ENCODE measurements around the gene CTBP1. TPM values are rescaled to one million over a fixed set of nuclear protein-coding genes. Genes with fewer than 3 reads are reported as not detected.

The CTBP1 gene
- total RNA-seq, 1 experiment from 2014 or later = 184 TPM

- no peak overlapping the region for H3K4me3 ChIP-seq (ENCODE audit: low read depth, low read length)
- H3K4me1 ChIP-seq = peaks cover 8% of the 10 kb centered on the region; the same call in 1 of the 2 replicates
- H3K27ac Mint-ChIP-seq (ENCODE audit: unreplicated experiment) = no peak overlapping the region
- peaks cover 10% of the 10 kb centered on the region for H3K9me3 Mint-ChIP-seq (ENCODE audit: unreplicated experiment)
- peaks cover 11% of the 10 kb centered on the region; the same call in 1 of the 2 replicates for H3K9me3 ChIP-seq
- ChIA-PET CTCF (no interaction called here), POLR2A (no interaction called here)
- H3K27me3 Mint-ChIP-seq (ENCODE audit: insufficient read depth, unreplicated experiment) = no peaks in the 10 kb centered on the region
- H3K4me1 Mint-ChIP-seq (ENCODE audit: low read depth, unreplicated experiment) = no peaks in the 10 kb centered on the region
- intact Hi-C loops (cut with micrococcal nuclease; ENCODE audit: unreplicated experiment) = no loop called here
- TF ChIP-seq, protein P1, sequence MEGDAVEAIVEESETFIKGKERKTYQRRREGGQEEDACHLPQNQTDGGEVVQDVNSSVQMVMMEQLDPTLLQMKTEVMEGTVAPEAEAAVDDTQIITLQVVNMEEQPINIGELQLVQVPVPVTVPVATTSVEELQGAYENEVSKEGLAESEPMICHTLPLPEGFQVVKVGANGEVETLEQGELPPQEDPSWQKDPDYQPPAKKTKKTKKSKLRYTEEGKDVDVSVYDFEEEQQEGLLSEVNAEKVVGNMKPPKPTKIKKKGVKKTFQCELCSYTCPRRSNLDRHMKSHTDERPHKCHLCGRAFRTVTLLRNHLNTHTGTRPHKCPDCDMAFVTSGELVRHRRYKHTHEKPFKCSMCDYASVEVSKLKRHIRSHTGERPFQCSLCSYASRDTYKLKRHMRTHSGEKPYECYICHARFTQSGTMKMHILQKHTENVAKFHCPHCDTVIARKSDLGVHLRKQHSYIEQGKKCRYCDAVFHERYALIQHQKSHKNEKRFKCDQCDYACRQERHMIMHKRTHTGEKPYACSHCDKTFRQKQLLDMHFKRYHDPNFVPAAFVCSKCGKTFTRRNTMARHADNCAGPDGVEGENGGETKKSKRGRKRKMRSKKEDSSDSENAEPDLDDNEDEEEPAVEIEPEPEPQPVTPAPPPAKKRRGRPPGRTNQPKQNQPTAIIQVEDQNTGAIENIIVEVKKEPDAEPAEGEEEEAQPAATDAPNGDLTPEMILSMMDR (IDR thresholded peaks at IDR 0.05; ENCODE audit: insufficient read depth in 1 of 2, low read depth in 1 of 2, low read length in 1 of 2, severe bottlenecking in 1 of 2, unreplicated experiment in 1 of 2) = no peak
- H3K4me3 Mint-ChIP-seq (ENCODE audit: unreplicated experiment) = peak overlapping the region; percentile 48
- BruUV-seq (replicated peaks) = no TSS peak
- DNase-seq = no peak
- no peaks in the 10 kb centered on the region for H3K27me3 ChIP-seq (replicated peaks; ENCODE audit: control insufficient read depth, insufficient read depth, low read length)
- H3K36me3 ChIP-seq (ENCODE audit: control insufficient read depth, insufficient read depth, low read length) = no peaks in the 10 kb centered on the region
- H3K36me3 Mint-ChIP-seq (ENCODE audit: insufficient read depth, unreplicated experiment) = peaks cover 5% of the 10 kb centered on the region
These were observed 37.0 kb upstream of the CTBP1 start for GRCh38 chr4:1285790-1286553.

DNA sequence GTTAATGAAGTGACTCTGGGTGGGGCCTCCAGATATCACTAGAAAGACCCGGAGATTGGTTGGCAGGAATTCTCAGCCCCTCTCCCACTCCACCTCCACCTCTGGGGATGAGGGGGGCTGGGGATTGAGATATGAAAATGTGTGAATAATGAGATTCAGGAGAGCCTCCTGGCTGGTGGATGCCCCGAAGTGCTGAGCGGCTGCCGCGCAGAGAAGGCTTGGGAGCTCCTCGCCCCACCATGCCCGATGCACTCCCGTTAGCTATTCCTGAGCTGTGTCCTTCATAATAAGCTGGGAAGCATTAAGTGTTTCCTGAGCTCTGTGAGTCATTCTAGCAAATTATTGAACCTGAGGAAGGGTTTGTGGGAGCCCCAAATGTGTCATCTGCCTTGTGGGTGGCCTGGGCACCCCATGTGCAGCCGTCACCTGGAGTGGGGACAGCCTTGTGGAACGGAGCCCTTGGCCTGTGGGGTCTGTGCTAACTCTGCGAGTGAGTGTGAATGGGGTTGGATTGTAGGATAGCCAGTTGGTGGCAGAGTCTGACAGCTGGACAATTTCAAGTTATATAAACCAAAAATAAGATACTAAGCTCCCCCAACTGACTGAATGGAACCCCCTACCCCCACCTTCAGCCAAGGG is 36.3 kb upstream of the CTBP1 start:
- Mint-ChIP-seq H3K4me3 (ENCODE audit: unreplicated experiment) (no peak overlapping the region), H3K27ac (ENCODE audit: unreplicated experiment) (no peak overlapping the region), H3K27me3 (ENCODE audit: insufficient read depth, unreplicated experiment) (no peaks in the 10 kb centered on the region), H3K9me3 (ENCODE audit: unreplicated experiment) (peaks cover 10% of the 10 kb centered on the region), H3K4me1 (ENCODE audit: low read depth, unreplicated experiment) (no peaks in the 10 kb centered on the region), H3K36me3 (ENCODE audit: insufficient read depth, unreplicated experiment) (peaks cover 5% of the 10 kb centered on the region)
- TF ChIP-seq, protein P1 (IDR thresholded peaks at IDR 0.05; ENCODE audit: insufficient read depth in 1 of 2, low read depth in 1 of 2, low read length in 1 of 2, severe bottlenecking in 1 of 2, unreplicated experiment in 1 of 2) = no peak
- Histone ChIP-seq H3K4me1 (peaks cover 8% of the 10 kb centered on the region; the same call in 1 of the 2 replicates), H3K9me3 (peaks cover 11% of the 10 kb centered on the region; the same call in 1 of the 2 replicates), H3K4me3 (ENCODE audit: low read depth, low read length) (no peak overlapping the region), H3K27me3 (replicated peaks; ENCODE audit: control insufficient read depth, insufficient read depth, low read length) (no peaks in the 10 kb centered on the region), H3K36me3 (ENCODE audit: control insufficient read depth, insufficient read depth, low read length) (no peaks in the 10 kb centered on the region)
- intact Hi-C loops (cut with micrococcal nuclease; ENCODE audit: unreplicated experiment) = no loop called here
- CTCF ChIA-PET = no interaction called here
- no TSS peak for BruUV-seq (replicated peaks)
- no peak for DNase-seq
- POLR2A ChIA-PET = no interaction called here

GRCh38 chr4:1283711-1284110 is 34.8 kb upstream of the CTBP1 start:
- Mint-ChIP-seq H3K36me3 (ENCODE audit: insufficient read depth, unreplicated experiment) (peaks cover 5% of the 10 kb centered on the region), H3K4me1 (ENCODE audit: low read depth, unreplicated experiment) (no peaks in the 10 kb centered on the region), H3K4me3 (ENCODE audit: unreplicated experiment) (no peak overlapping the region), H3K27ac (ENCODE audit: unreplicated experiment) (no peak overlapping the region), H3K27me3 (ENCODE audit: insufficient read depth, unreplicated experiment) (peaks cover 5% of the 10 kb centered on the region), H3K9me3 (ENCODE audit: unreplicated experiment) (peaks cover 10% of the 10 kb centered on the region)
- Histone ChIP-seq H3K9me3 (peaks cover 11% of the 10 kb centered on the region; the same call in 1 of the 2 replicates), H3K27me3 (replicated peaks; ENCODE audit: control insufficient read depth, insufficient read depth, low read length) (no peaks in the 10 kb centered on the region), H3K36me3 (ENCODE audit: control insufficient read depth, insufficient read depth, low read length) (no peaks in the 10 kb centered on the region), H3K4me1 (peaks cover 8% of the 10 kb centered on the region; the same call in 1 of the 2 replicates), H3K4me3 (ENCODE audit: low read depth, low read length) (no peak overlapping the region)
- CTCF ChIA-PET = no interaction called here
- TF ChIP-seq, protein P1 (IDR thresholded peaks at IDR 0.05; ENCODE audit: insufficient read depth in 1 of 2, low read depth in 1 of 2, low read length in 1 of 2, severe bottlenecking in 1 of 2, unreplicated experiment in 1 of 2) = no peak
- no peak for DNase-seq
- intact Hi-C loops (cut with micrococcal nuclease; ENCODE audit: unreplicated experiment) = no loop called here
- POLR2A ChIA-PET = no interaction called here
- no TSS peak for BruUV-seq (replicated peaks)

Data from Caco-2 (cell line).